ENCODE measurements around the gene CHSY1.

The CHSY1 gene

DNA sequence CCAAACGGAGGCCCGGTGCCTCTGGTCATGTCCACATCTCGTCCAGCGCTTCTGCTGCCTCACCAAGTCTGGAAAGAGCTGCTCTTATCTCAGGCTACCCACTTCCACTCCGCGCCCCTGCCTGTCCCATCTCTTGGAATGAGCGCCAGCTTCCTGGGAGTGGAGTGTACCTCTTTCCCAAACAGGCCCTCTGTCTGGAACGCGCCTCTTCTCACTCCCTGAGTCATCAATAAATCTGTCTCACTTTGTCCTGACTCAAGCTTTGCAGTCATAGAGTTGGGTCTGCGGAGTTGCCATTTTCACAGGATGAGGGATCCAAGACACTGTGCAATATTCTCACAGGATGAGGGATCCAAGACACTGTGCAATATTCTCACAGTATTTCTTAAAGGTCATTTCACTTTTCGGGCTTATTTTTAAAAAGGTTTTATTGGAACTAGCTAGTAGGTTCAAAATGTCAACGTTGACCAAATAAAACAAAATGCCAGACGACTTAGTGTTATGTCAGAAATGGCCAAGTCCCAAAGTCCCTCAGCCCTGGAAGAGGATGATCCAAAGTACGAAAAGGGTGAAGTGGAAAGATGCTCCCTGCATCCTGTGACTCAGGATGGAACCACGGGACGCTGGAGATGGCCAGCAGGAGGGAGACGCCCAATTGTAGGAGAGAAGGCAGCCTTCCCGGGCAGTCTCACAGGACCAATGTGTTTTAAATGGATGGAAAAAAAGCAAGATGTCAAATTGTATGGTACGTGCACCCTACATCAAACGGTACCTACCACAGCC is 81.1 kb downstream of the CHSY1 start:
- DNase-seq (ENCODE audit: low read depth), result no peak

DNA sequence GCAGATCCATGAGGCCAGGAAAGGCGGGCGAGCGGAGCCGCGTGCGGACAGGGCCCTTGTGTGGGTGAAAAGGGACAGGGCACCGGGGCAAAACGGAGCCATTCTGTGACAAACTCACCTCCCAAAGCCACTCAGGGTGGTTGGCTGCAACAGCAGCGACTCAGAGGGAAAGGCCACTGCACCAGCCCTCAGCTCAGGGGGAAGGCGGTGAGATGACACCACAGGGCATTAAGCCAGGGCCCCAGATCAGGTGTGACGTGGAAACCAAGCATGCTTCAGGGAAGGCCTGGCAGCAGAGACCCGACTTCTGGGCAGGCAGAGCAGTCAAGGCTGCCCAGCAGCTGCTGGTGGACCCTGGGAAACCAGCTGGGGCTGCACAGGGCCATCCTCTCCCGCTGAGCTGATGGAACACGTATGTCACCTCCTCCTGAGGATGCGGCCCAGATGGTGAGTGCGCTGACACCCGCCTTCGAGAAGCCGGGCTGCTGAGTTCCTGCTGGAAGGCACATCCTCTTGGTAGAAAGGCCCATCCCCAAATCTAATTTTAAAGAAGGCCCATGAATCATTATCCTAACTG is 82.3 kb downstream of the CHSY1 start:
- no peak for DNase-seq (ENCODE audit: low read depth)

DNA sequence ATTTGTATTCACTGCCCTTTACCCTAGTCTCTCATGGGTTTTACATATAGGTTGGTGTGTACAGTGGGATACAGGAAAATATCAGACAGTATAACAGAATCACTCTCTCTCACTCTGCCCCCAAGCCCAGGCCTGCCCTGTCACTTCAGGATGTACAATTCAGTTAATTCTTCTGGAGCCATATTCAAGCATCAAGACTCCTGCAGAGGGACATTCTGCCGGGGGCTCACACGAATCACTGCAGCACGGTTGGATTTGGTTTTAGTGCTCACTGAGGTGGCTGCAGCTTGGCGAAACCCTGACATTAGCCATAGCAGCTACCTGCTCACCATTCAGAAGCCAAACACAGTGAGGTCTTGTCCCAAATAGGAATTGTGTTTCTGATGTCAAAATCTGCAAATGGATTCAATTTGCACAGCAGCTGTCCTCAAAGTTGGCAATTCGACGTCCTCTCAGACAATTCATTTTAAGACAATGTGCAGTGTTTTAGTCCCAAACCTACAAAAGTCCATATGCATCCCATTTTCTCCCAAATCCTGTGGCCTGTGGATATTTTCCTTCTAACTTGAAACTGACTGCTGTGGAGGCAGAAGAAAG is 82.9 kb downstream of the CHSY1 start:
- no peak for DNase-seq (ENCODE audit: low read depth)

DNA sequence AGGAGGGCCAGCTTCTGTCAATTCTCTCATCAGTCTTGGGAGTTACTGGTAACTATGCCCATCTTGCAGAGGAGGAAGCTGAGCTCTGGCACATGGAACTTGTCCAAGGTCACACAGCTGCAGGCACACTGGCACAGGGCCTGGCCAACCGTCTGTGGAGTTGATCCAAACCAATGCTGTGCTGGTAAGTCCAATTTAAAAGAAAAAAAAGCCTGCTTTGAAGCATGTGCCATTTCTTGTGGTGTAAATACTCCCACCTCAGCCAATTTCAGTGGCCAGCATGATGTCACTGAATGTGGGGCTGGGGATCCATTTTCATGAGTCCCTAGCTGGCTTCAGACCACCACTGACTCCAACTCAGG is 83.4 kb downstream of the CHSY1 start:
- DNase-seq (ENCODE audit: low read depth), result no peak

DNA sequence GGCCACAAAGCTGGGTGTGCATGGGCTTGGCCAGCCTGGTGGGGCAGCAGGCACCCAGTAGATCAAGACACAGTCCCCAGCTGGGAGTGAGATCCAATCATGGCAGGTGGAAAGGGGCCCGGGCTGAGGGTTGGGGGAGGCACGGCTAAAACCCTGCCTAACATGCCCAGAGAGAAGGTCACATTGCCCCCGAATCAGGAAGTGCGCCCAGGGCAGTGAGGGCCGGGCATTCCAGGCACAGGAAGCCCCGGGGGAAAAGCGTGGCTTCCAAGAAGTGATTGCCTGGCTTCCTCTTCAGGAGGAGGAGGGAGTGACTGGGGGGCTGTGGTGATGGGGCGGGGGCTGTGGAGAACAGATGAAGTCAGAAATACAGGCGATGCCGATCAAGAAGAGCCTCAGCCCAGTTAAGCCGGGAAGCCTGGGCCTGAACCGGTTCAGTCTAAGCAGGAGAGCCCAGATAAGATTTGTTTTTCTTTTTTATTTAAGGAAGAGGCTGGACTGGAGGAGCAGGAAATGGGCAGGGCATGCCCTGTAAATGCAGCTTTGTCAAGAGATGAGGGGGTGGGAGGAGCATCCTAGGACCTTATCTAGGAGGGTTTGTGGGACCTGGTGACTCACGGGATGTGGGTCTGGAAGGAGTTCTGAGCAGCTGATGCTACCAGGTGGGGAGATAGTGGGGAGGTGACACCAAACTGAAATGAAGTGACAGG is 83.9 kb downstream of the CHSY1 start:
- peak; percentile 33 for DNase-seq (ENCODE audit: low read depth)

DNA sequence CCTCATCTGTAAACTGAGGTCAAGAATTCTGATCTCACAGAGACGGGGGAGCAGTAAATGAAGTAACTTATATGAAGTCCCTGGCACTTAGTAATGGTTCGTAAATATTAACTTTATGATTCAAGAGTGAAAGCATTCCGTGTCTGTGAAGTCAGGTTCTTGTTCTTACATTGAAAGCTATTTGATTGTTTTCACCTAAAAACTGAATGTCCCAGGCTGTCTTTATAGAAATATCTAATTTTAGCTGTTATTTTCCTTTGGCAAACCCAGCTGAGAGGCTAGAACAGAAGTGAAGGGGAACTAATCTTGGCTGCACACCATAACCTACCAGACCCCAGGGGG is 84.5 kb downstream of the CHSY1 start:
- no peak for DNase-seq (ENCODE audit: low read depth)

DNA sequence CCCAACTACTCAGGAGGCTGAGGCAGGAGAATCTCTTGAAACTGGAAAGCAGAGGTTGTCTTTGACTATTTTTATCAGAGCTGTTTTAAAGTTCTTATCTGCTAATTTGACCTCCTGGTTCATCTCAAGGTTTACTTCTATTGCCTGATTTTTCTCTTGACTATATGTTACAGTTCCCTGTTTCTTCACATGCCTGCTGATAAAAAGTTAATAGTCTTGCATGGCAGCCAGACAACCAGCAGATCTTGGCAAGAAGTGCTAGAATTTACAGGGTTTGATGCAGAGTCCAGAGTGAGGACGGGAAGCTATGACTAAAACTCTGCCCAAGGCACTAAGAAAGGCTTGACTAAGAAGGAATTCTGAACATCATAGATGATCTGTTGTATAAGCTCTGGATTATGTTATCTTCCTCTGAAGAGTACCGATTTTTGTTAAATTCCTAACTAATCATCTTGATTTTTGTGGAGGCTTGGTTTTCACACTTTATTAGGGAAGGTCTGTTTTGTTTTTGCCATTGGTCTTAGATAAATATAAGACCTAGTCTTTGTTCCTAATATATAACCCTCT is 85.9 kb downstream of the CHSY1 start:
- DNase-seq (ENCODE audit: low read depth), result no peak

DNA sequence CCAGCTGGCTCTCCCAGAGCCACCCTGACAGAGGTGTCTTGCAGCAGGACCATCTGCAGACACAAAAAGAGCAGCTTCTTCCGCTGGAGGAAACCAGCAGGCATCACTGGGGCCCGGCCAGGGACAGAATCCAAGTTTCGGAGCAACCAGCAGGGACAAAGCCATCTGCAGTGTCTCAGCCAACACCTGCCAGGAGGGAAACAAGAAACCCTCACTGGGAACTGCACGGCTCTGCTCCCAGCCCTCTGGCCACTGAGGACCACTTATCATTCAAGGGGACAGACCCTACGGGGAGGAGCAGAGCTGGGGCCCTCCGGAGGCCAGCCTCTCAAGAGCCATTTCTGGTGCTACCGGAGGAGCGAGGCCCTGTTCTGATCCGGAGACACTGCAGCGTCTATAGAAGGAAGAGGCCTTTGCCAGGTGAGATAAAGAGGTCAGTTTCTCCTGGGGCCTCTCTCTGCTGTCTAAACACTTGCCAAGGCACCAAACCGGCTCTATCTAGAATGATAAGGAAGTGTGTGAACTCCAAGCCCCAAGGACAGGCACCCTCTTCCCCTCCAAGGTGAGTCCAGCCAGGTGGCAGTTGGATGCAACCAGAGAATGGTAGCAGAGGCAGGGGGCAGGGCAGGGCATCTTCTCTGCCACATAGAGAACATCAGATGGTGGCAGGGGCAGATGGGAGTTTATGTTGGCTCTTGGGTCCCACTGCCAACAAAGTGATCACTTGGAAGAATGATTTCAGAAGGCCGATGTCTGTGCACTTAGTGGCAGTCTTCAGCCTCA is 89.0 kb downstream of the CHSY1 start:
- no peak for DNase-seq (ENCODE audit: low read depth)

DNA sequence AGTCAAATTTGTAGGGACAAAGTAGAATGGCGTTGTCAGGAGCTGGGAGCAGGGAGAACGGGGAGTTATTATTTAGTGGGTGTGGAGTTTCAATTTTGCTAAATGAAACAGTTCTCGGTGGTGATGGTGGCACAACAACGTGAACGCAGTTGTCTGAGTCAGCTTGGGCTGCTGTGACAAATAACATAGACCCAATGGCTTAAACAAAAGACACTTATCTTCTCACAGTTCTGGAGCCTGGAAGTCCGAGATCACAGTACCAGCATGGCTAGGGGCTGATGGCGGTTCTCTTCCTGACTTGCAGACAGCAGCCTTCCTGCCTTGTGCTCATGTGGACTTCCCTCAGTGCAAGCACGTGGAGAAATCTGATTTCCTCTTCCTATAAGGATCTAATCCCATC is 90.2 kb downstream of the CHSY1 start:
- no peak for DNase-seq (ENCODE audit: low read depth)

DNA sequence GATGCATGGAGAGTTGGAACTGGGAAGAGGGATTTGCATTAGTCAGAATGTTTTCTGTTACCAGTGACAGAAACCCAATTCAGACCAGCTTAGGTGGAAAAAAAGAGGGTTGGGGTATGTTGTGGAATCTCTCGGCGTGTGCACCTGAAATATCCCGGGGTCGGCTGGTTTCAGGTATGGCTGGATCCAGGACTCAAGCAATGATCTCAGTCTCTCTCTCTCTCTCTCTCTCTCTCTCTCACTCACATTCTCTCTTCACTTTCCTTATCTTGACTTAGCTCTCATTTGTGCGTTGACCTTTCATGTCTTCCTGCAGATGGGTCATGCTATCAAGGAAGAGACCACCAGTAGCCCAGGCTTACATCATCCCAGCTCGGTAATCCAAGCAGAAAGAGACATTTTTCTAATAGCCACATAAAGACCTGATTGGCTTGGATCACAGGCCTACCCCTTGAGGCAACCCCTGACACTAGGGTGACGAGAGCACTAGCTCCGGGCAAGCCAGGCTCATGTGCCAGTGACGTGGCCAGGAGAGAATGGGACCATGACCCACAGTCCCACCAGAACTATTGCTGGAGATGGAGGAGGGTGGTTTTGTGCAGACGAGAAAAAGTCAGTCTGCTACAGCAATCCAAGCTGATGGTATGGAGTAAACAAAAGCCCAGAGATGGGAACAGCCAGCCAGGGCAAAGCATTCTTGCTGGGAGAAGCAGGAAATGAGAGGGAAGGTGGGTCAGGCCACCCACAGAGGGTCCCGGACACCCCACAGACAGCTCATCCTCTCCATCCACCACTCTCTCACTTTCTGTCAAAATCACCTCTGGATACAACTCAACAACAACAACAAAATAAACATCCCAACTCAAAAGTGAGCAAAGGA is 91.7 kb downstream of the CHSY1 start:
- no peak for DNase-seq (ENCODE audit: low read depth)

DNA sequence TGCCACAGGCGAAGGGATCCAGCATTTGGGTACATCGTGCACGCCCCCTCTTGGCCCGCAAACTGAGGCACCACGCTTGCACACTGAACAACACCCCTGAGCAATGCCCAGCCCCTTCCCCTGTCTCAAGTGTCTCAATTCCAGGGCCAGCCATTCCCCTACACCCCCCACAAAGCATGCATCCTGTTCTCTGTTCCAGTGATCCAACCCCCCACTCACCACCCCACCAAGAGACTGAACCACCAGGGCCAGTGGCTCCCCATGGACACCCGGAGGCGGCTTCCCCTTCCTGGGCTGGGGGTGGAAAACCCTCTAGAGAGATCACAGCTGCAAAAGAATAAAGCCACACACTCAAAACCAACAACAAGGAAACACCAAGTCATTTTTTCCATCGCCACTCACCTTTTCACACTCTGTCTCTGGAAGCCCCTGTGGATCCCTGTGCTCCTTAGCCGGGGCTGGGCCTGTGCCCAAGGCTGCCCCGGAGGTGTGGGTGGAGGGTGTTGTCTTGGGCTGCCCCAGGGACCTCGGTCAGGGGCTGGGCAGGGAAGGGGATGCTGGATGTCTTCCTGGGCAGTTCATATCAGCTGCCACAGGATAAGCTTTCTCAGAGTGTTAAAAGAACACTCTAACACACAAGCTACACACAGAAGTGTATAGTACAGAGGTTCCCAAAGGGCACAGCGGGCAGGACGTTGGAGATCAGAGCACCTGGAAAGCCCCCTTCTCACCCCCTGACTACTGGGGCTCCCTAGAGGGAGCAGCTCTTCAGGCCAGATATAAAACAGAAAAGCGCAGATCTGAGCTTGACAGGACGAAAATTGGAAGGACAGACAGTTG is 92.5 kb downstream of the CHSY1 start:
- no peak for DNase-seq (ENCODE audit: low read depth)

DNA sequence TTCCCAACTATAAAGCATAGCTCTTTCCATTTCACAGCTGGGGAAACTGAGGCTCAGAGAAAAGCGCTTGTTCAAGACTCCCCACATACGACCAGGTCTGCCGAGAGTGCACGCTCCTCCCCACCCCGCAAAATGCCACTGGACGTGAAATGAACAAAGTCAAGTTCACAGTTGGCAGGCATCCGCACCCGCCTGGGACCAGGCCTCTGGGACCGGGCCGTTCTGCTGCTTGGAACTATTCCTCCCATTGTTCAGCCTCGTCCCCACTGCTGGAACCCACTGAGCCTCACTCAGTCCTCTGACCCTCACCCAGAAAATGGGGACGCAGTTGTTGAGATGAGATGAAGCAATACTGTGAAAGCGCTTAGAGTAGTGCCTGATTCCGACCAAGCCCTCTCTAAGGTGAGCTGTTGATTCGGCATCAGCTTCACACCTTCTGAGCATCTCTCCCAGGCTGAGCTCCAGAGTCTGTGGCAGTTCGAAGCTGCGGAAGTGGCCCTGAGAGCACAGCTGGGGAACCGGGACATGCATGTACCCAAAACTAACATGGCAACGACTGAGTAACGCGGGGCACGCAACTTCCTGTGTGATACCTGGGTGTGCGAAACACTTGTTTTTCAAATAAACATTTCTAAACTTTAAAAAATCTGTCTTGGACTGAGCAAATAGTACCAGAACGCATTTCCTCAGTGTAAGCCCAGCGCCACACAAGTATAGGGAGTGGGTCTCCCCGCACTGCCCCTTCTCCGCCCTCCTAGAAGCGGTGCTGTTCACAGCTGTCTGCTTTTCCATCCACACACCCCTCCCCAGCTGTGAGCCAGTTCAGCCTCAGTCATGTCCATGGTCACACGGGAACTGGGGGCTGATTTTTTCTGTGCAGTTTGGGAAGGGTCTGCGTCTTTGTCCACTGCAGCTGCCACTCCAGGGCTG is 93.4 kb downstream of the CHSY1 start:
- DNase-seq (ENCODE audit: low read depth), result no peak

DNA sequence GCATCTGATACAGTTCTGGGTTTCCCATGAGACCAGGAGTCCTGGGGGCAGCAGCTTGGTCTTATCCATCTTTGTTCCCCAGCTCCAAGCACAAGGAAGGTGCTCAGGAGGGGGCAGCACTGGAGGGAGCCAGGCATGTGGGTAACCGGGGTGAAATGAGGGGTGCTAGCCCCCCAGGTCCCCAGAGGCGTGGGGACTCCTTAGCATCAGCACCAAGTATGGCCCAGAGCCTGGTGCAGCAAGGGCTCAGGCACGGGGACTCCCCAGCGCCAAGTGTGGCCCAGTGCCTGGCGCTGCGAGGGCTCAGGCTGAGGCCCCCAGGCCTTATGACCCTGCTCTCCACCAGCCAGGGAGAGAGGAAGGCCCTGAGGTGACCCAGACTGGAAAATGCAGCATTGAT is 94.1 kb downstream of the CHSY1 start:
- no peak for DNase-seq (ENCODE audit: low read depth)

DNA sequence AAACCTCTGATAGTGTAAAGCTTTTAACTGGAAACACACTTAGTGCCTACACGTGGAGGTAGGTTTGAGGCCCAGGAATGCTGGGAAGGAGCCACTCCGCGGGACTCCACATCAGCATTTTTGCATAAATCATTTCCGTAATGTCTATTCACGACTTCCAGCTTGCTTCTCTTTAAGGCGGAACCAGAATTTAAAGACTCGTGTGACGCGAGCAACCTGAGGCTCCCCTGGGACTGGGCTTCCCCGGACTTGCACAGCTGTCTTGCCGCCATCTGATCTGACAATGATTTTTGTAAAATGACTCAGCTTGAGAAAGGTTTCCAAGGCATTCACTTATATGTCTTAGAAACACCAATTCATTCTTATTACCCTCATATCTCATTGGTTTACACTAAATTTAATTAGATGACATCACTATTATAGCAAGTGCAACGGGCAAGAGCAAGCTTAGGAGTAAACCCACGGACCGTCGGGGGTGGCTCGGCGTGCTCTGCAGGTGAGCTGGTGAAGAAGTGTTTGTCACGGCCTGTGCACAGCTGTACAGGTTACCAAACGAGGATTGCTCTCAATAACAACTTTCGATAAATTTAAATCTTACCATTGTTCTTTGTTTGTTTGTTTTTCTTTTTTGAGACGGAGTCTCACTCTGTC is 95.2 kb downstream of the CHSY1 start:
- no peak for DNase-seq (ENCODE audit: low read depth)

DNA sequence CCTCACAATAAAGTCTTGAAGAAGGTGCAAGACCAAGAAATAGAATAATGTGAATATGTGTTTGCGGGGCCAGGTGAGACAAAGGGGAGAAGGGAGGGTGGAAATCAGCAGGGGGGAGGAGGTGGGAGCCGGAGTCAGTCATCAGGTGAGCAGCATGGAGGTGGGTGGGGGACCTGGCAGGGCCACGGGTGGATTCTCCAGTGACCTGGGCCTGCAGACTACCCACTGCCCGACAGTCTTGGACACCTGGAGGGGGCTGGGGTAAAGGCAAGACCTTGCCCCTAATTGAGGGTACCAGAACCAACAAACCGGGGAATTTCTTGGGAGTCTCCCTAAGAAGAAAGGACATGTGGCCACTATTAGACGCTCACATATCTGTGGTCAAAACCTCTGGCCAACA is 95.8 kb downstream of the CHSY1 start:
- DNase-seq (ENCODE audit: low read depth), result no peak

DNA sequence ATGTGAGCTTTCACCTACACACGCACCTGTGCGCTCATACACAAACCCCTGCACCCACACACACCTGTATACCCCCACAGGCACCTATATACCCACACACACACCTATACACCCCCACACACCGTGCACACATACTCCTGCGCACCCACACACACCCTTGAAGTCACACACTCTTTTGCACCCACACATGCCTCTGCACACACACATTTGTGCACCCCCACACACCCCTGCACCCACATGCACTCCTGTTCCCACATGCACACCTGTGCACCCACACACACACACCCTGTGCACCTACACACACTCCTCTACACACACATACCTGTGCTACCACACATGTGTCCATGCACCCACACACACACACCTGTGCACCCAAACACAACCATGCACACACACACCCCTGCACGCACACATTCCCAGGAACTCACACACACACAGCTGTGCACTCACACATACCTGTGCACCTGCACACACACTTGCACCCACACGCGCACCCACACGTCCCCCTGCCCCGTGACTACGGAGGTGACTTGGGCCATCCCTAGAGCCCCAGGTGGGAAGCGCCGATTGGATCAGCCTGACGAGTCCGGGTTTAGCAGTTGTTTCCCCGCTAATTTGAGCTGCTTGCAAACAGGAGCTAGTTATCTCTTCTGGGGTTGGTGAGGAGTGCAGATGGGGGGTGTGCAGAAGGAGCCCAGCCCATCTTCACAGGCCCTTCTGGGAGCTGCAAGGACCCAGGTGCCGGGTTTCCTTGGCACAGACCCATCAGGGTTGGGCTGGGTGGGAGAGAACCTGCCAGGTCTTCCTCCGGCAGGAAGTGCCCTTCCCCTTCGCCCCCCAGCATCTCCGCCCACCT is 97.8 kb downstream of the CHSY1 start:
- DNase-seq (ENCODE audit: low read depth), result no peak

DNA sequence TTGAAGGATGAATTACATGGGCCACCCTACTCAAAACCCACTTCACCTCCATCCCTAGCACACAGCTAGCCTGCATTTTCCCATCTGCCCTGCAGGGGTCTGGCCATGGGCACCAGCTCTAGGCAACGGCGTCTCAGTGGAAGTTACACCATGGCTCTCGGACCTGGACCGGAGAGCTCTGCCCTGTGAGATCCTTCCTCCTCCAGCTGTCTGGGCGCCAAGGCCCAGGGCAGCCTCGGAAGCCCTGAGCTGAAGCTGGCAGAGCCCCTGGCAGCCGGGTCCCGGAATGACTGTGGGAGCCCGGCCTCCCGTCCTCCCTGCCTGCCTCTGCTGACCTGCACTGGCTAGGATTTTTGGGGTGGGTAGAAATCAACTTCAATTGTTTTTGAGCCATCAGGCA is 98.9 kb downstream of the CHSY1 start:
- no peak for DNase-seq (ENCODE audit: low read depth)

DNA sequence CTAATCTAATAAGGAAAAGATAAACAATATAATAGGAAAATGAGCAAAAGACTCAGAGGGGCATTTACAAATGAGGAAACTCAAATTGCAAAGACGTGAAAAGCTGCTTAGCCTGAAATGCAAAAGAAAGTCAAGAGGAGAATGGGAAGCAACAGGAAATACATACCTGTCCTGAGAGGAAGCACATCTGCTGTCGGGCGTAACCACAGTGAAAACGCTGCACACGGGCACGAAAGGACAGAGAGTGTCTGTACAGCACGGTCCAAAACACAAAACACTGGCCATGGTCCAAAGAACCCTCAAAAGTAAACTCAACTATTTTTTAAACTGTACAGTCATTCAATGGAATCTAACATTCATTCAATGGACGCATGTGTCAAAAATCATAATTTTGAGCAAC is 100.6 kb downstream of the CHSY1 start:
- DNase-seq (ENCODE audit: low read depth), result no peak

All from activated T-cell treated with anti-CD3 and anti-CD28 coated beads for 1 hour (primary cell).